Measurements from ENCODE around the gene CAMK2N1.
"Not testable (repeated sequence)": the region's sequence is repeated elsewhere in the genome, so short reads cannot be mapped to it uniquely, and the experiment has no call there.

Gene CAMK2N1

GRCh38 chr1:20505488-20505887, 19.5 kb upstream of the CAMK2N1 start:
- Mint-ChIP-seq H3K4me3 (no peak overlapping the region), H3K27ac (no peak overlapping the region)

GRCh38 chr1:20500716-20501115, 14.7 kb upstream of the CAMK2N1 start:
- H3K4me3 Mint-ChIP-seq, result no peak overlapping the region
- no peaks in the 10 kb centered on the region for H3K27me3 Mint-ChIP-seq
- H3K9me3 Mint-ChIP-seq, result no peaks in the 10 kb centered on the region
- H3K27ac Mint-ChIP-seq, result no peak overlapping the region
- peaks cover 18% of the 10 kb centered on the region for H3K4me1 Mint-ChIP-seq
- H3K36me3 Mint-ChIP-seq, result peaks cover 33% of the 10 kb centered on the region
- ATAC-seq, result no peak

More at GRCh38 chr1:20505488-20505887, 19.5 kb upstream of the CAMK2N1 start:
- H3K27me3 Mint-ChIP-seq, result no peaks in the 10 kb centered on the region
- peaks cover 16% of the 10 kb centered on the region for H3K36me3 Mint-ChIP-seq
- H3K9me3 Mint-ChIP-seq, result no peaks in the 10 kb centered on the region
- H3K4me1 Mint-ChIP-seq, result peaks cover 34% of the 10 kb centered on the region
- no peak for ATAC-seq

- no peaks in the 10 kb centered on the region for H3K9me3 Mint-ChIP-seq
- no peak overlapping the region for H3K4me3 Mint-ChIP-seq
- H3K36me3 Mint-ChIP-seq, result peaks cover 33% of the 10 kb centered on the region
- no peaks in the 10 kb centered on the region for H3K27me3 Mint-ChIP-seq
- no peak for ATAC-seq
- H3K27ac Mint-ChIP-seq, result no peak overlapping the region
- peaks cover 8% of the 10 kb centered on the region for H3K4me1 Mint-ChIP-seq
Observed at GRCh38 chr1:20499718-20500117, 13.7 kb upstream of the CAMK2N1 start.

- H3K27ac Mint-ChIP-seq, result no peak overlapping the region
- no peak overlapping the region for H3K4me3 Mint-ChIP-seq
- no peaks in the 10 kb centered on the region for H3K27me3 Mint-ChIP-seq
- no peak for ATAC-seq
- peaks cover 31% of the 10 kb centered on the region for H3K36me3 Mint-ChIP-seq
- no peaks in the 10 kb centered on the region for H3K9me3 Mint-ChIP-seq
- peaks cover 2% of the 10 kb centered on the region for H3K4me1 Mint-ChIP-seq
Observed at GRCh38 chr1:20499105-20499504, 13.1 kb upstream of the CAMK2N1 start.

- Mint-ChIP-seq H3K4me1 (peaks cover 3% of the 10 kb centered on the region), H3K36me3 (peaks cover 28% of the 10 kb centered on the region), H3K9me3 (no peaks in the 10 kb centered on the region), H3K27ac (no peak overlapping the region), H3K27me3 (no peaks in the 10 kb centered on the region), H3K4me3 (no peak overlapping the region)
- no peak for ATAC-seq
Observed at GRCh38 chr1:20498116-20498515, 12.1 kb upstream of the CAMK2N1 start.

- ATAC-seq, result no peak
- Mint-ChIP-seq H3K27ac (no peak overlapping the region), H3K4me3 (no peak overlapping the region)
Observed at GRCh38 chr1:20497506-20497905, 11.5 kb upstream of the CAMK2N1 start.

GRCh38 chr1:20496725-20497383, 10.8 kb upstream of the CAMK2N1 start:
- H3K9me3 Mint-ChIP-seq, ATAC-seq, H3K27ac Mint-ChIP-seq, H3K4me3 Mint-ChIP-seq, H3K27me3 Mint-ChIP-seq, H3K4me1 Mint-ChIP-seq: not testable (repeated sequence)
- H3K36me3 Mint-ChIP-seq, result peaks cover 28% of the 10 kb centered on the region

More at GRCh38 chr1:20497506-20497905, 11.5 kb upstream of the CAMK2N1 start:
- peaks cover 28% of the 10 kb centered on the region for H3K36me3 Mint-ChIP-seq
- H3K9me3 Mint-ChIP-seq, result no peaks in the 10 kb centered on the region
- H3K27me3 Mint-ChIP-seq, result no peaks in the 10 kb centered on the region
- peaks cover 7% of the 10 kb centered on the region for H3K4me1 Mint-ChIP-seq

- no peaks in the 10 kb centered on the region for H3K27me3 Mint-ChIP-seq
- H3K27ac Mint-ChIP-seq, result no peak overlapping the region
- H3K36me3 Mint-ChIP-seq, result peaks cover 25% of the 10 kb centered on the region
- no peak for ATAC-seq
- H3K9me3 Mint-ChIP-seq, result no peaks in the 10 kb centered on the region
- H3K4me1 Mint-ChIP-seq, result peaks cover 7% of the 10 kb centered on the region
- H3K4me3 Mint-ChIP-seq, result no peak overlapping the region
Observed at GRCh38 chr1:20496241-20496661, 10.2 kb upstream of the CAMK2N1 start.

- Mint-ChIP-seq H3K4me1 (peaks cover 7% of the 10 kb centered on the region), H3K27me3 (no peaks in the 10 kb centered on the region), H3K9me3 (no peaks in the 10 kb centered on the region), H3K36me3 (peaks cover 19% of the 10 kb centered on the region), H3K4me3 (no peak overlapping the region), H3K27ac (no peak overlapping the region)
- ATAC-seq, result no peak
Observed at GRCh38 chr1:20495661-20496060, 9.7 kb upstream of the CAMK2N1 start.

- no peak for ATAC-seq
- Mint-ChIP-seq H3K27me3 (no peaks in the 10 kb centered on the region), H3K9me3 (no peaks in the 10 kb centered on the region), H3K4me1 (peaks cover 7% of the 10 kb centered on the region), H3K36me3 (peaks cover 10% of the 10 kb centered on the region), H3K4me3 (no peak overlapping the region), H3K27ac (no peak overlapping the region)
Observed at GRCh38 chr1:20494609-20495311, 8.8 kb upstream of the CAMK2N1 start.

GRCh38 chr1:20493839-20494608, 8.0 kb upstream of the CAMK2N1 start:
- Mint-ChIP-seq H3K4me3 (no peak overlapping the region), H3K36me3 (peaks cover 3% of the 10 kb centered on the region), H3K27me3 (no peaks in the 10 kb centered on the region), H3K9me3 (no peaks in the 10 kb centered on the region), H3K4me1 (peaks cover 7% of the 10 kb centered on the region), H3K27ac (no peak overlapping the region)
- peak; percentile 75 for ATAC-seq

- H3K36me3 Mint-ChIP-seq, result no peaks in the 10 kb centered on the region
- peak overlapping the region; percentile 43 for H3K4me3 Mint-ChIP-seq
- H3K9me3 Mint-ChIP-seq, result no peaks in the 10 kb centered on the region
- H3K4me1 Mint-ChIP-seq, result peaks cover 7% of the 10 kb centered on the region
- no peak for ATAC-seq
- H3K27me3 Mint-ChIP-seq, result peaks cover 5% of the 10 kb centered on the region
- H3K27ac Mint-ChIP-seq, result no peak overlapping the region
Observed at GRCh38 chr1:20493309-20493708, 7.3 kb upstream of the CAMK2N1 start.

GRCh38 chr1:20492751-20493150, 6.7 kb upstream of the CAMK2N1 start:
- Mint-ChIP-seq H3K36me3 (no peaks in the 10 kb centered on the region), H3K27ac (no peak overlapping the region), H3K27me3 (peaks cover 11% of the 10 kb centered on the region), H3K9me3 (no peaks in the 10 kb centered on the region), H3K4me1 (peaks cover 7% of the 10 kb centered on the region), H3K4me3 (no peak overlapping the region)
- no peak for ATAC-seq

- Mint-ChIP-seq H3K9me3 (no peaks in the 10 kb centered on the region), H3K4me3 (no peak overlapping the region), H3K27ac (no peak overlapping the region), H3K4me1 (peaks cover 7% of the 10 kb centered on the region), H3K36me3 (no peaks in the 10 kb centered on the region), H3K27me3 (peaks cover 20% of the 10 kb centered on the region)
- ATAC-seq, result no peak
Observed at GRCh38 chr1:20491866-20492265, 5.9 kb upstream of the CAMK2N1 start.

- Mint-ChIP-seq H3K4me1 (peaks cover 8% of the 10 kb centered on the region), H3K27me3 (peaks cover 24% of the 10 kb centered on the region), H3K4me3 (no peak overlapping the region), H3K9me3 (no peaks in the 10 kb centered on the region), H3K27ac (no peak overlapping the region), H3K36me3 (no peaks in the 10 kb centered on the region)
- no peak for ATAC-seq
Observed at GRCh38 chr1:20491178-20491577, 5.2 kb upstream of the CAMK2N1 start.
